ENCODE data around the gene TARP.
"Not testable (repeated sequence)": the region's sequence is repeated elsewhere in the genome, so short reads cannot be mapped to it uniquely, and the experiment has no call there.

TARP gene

GRCh38 chr7:38281266-38281665 lies 7.8 kb upstream of the TARP start:
- Mint-ChIP-seq H3K36me3 (no peaks in the 10 kb centered on the region), H3K9me3 (no peaks in the 10 kb centered on the region), H3K27me3 (no peaks in the 10 kb centered on the region), H3K4me3 (no peak overlapping the region), H3K4me1 (peaks cover 4% of the 10 kb centered on the region), H3K27ac (no peak overlapping the region)

DNA sequence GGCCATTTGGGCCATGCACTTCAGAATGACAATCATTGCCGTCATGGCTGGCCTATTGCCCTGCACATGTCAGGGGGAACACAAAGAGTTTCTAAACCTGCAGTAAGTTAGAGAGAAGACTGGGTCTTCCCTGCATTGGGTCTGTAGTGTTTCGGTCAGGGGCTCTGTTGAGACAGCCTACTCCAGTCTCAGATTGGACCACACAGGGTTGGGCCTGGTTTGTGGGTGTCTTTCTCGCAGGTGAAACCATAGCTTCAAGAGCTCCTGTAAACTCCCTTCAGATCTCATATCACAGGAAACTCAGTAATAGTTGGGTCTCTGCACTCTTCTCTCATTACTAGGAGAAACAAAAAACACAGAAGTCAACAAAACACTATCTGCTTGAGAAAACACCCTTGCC lies 7.3 kb upstream of the TARP start:
- peak overlapping the region; percentile 47 for H3K4me3 Mint-ChIP-seq
- H3K27me3 Mint-ChIP-seq, result no peaks in the 10 kb centered on the region
- no peaks in the 10 kb centered on the region for H3K36me3 Mint-ChIP-seq
- peaks cover 4% of the 10 kb centered on the region for H3K4me1 Mint-ChIP-seq
- H3K9me3 Mint-ChIP-seq, result no peaks in the 10 kb centered on the region
- H3K27ac Mint-ChIP-seq, result no peak overlapping the region

- no peak overlapping the region for H3K4me3 Mint-ChIP-seq
- H3K36me3 Mint-ChIP-seq, result no peaks in the 10 kb centered on the region
- H3K9me3 Mint-ChIP-seq, result no peaks in the 10 kb centered on the region
- no peaks in the 10 kb centered on the region for H3K27me3 Mint-ChIP-seq
- H3K27ac Mint-ChIP-seq, result no peak overlapping the region
- H3K4me1 Mint-ChIP-seq, result peaks cover 4% of the 10 kb centered on the region
Measured at GRCh38 chr7:38280000-38280399, 6.6 kb upstream of the TARP start.

DNA sequence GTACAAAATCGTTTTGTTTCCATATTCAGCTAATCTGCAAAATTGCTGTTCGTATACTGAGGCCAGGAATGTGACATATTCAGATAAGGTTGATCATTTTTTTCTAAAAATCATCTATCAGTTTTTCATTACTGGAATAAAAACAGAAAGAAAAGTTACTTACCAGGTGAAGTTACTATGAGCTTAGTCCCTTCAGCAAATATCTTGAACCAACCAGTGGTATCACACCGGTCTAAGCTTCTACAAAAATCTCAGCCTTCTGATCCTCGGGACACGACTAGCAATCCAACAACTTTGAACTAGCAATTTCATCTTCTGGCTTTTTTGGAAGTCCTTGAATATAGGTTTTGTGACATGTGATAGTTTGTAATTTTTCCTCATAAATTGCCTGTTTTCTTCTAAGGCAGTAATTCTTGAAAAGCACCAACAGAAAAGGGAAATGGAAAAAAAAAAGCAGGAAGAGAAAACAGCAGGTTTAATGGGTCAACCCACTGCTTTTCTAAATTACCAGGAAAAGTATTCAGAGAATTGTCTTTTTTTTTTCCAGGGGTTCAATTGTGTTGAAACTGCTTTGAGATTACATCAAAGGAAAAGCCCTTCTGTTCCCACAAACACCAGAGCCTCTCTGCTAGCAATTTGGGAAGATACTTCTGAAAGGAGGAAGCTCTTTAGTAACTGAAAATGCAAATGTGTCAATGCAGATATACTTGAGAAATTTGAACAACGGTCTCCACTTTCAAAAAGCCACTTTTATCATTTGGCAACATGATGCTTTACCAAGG lies 2.9 kb upstream of the TARP start:
- Mint-ChIP-seq H3K9me3 (no peaks in the 10 kb centered on the region), H3K27ac (no peak overlapping the region), H3K27me3 (no peaks in the 10 kb centered on the region), H3K36me3 (no peaks in the 10 kb centered on the region), H3K4me3 (peak overlapping the region; percentile 82), H3K4me1 (peaks cover 4% of the 10 kb centered on the region)

GRCh38 chr7:38274927-38275620 lies 1.6 kb upstream of the TARP start:
- Mint-ChIP-seq H3K4me3 (peak overlapping the region; percentile 58), H3K4me1 (no peaks in the 10 kb centered on the region), H3K9me3 (no peaks in the 10 kb centered on the region), H3K36me3 (no peaks in the 10 kb centered on the region), H3K27me3 (no peaks in the 10 kb centered on the region), H3K27ac (no peak overlapping the region)

- H3K4me3 Mint-ChIP-seq, result peak overlapping the region; percentile 36
- H3K9me3 Mint-ChIP-seq, result no peaks in the 10 kb centered on the region
- no peaks in the 10 kb centered on the region for H3K27me3 Mint-ChIP-seq
- H3K36me3 Mint-ChIP-seq, result no peaks in the 10 kb centered on the region
- H3K4me1 Mint-ChIP-seq, result no peaks in the 10 kb centered on the region
- H3K27ac Mint-ChIP-seq, result no peak overlapping the region
Measured at GRCh38 chr7:38274486-38274885, 1.1 kb upstream of the TARP start.

DNA sequence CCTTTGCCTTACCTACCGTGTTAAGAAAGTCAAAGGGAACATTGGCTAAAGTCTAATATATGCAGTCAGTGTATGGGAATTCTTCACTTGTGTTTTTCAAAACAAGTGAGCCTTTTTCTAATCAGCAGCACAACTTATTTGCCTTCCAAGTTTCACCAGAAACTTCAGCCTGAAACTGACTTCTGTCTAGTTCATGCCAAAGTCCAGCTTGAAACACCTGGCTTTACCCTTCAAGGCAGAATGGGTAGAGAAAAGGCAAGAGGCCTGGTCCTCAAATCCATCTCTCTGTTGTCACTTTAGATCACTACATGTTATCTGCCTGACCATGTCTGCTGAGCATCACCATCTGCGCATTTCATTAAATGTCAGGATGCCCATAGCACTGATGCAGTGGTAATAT lies 3.0 kb downstream of the TARP start:
- not testable (repeated sequence) for H3K27ac Mint-ChIP-seq, H3K9me3 Mint-ChIP-seq, H3K36me3 Mint-ChIP-seq, H3K27me3 Mint-ChIP-seq, H3K4me1 Mint-ChIP-seq, H3K4me3 Mint-ChIP-seq

DNA sequence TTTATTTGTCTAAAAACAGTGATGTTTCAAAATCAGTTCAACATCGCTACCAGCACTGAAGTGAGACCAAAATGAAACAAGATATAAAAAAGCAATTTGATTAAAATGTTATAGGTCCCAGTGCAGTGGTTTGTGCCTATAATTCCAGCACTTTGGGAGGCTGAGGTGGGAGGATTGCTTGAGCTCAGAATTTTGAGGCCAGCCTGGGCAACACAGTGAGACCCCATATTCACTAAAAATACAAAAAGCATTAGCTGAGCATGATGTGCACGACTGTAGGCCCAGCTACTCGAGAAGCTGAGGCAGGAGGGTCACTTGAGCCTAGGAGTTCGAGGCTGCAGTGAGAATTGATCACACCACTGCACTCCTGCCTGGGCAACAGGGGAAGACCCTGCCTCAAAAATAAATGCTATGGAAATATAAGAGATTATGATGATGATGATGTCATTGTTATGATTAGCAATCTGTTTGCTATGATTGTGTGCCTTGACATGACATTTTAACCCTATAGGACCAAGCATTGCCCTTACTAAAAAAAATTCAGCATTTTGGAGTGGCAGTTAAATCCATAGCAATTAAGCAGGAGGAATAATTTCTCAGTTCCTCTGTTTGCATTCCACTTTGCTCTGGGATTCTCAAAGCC lies 3.6 kb downstream of the TARP start:
- H3K9me3 Mint-ChIP-seq, H3K27ac Mint-ChIP-seq, H3K27me3 Mint-ChIP-seq, H3K36me3 Mint-ChIP-seq, H3K4me1 Mint-ChIP-seq, H3K4me3 Mint-ChIP-seq: not testable (repeated sequence)

DNA sequence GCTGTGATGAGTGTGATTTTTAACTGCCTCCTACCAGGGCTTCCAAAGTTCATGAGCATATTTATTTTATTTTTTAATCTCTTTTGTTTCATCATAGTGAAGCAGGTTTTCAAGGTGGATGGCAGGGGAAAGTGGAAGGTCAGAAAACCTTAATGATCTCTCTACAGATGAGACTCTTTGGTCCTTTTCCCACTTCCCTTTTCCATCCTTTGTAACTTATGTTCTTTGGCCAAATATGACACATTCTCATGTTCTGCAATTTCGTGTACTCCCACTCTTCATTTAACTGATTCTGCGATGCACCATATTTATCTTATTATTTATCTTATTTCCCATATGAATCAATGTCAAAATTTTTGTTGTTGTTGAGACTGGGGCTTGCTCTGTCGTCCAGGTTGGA lies 7.5 kb downstream of the TARP start:
- not testable (repeated sequence) for H3K27me3 Mint-ChIP-seq, H3K9me3 Mint-ChIP-seq, H3K4me3 Mint-ChIP-seq, H3K27ac Mint-ChIP-seq, H3K4me1 Mint-ChIP-seq, H3K36me3 Mint-ChIP-seq

- not testable (repeated sequence) for H3K4me1 Mint-ChIP-seq, H3K4me3 Mint-ChIP-seq, H3K27me3 Mint-ChIP-seq, H3K36me3 Mint-ChIP-seq, H3K9me3 Mint-ChIP-seq
- H3K27ac Mint-ChIP-seq, result peak overlapping the region; percentile 51
Measured at GRCh38 chr7:38264602-38265001, 8.8 kb downstream of the TARP start.

DNA sequence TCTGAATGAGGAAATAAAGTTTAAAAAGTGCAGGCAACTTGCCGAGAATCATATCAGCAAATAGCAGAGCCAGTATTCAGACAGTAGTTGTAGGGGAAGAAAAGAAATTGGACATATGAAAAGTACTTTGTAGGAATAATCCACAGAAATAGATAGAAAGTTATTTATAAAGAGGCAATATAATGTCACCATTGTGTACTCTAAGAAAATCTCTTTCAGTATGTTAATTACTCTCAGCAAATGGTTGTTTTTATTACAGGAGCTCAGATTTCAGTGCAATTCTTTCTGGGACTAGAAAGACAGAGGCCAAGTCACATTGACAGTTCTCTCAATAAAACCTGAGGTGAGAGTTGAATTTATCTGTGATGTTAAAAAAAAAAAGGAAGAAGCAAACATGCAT lies 10.2 kb downstream of the TARP start:
- H3K4me3 Mint-ChIP-seq, H3K27ac Mint-ChIP-seq, H3K27me3 Mint-ChIP-seq, H3K36me3 Mint-ChIP-seq, H3K9me3 Mint-ChIP-seq, H3K4me1 Mint-ChIP-seq: not testable (repeated sequence)

- Mint-ChIP-seq H3K27ac (no peak overlapping the region), H3K4me3 (no peak overlapping the region), H3K36me3 (peaks cover 3% of the 10 kb centered on the region), H3K9me3 (no peaks in the 10 kb centered on the region), H3K4me1 (peaks cover 4% of the 10 kb centered on the region), H3K27me3 (no peaks in the 10 kb centered on the region)
Measured at GRCh38 chr7:38262545-38262944, 10.9 kb downstream of the TARP start.

- peak overlapping the region; percentile 51 for H3K27ac Mint-ChIP-seq
- not testable (repeated sequence) for H3K36me3 Mint-ChIP-seq, H3K27me3 Mint-ChIP-seq, H3K9me3 Mint-ChIP-seq, H3K4me3 Mint-ChIP-seq, H3K4me1 Mint-ChIP-seq
Measured at GRCh38 chr7:38262026-38262425, 11.4 kb downstream of the TARP start.

DNA sequence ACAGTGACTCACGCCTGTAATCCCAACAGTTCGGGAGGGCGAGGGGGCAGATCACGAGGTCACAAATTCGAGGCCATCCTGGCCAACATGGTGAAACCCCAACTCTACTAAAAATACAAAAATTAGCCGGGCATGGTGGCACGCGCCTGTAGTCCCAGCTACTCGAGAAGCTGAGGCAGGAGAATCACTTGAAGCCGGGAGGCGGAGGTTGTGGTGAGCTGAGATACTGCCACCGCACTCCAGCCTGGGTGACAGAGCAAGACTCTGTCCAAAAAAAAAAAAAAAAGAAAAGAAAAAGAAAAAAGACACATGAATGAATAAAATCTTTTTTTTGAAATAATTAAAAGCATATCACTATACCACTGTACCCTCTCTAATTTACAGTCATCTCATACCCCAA lies 11.8 kb downstream of the TARP start:
- not testable (repeated sequence) for H3K27me3 Mint-ChIP-seq, H3K4me1 Mint-ChIP-seq, H3K9me3 Mint-ChIP-seq, H3K27ac Mint-ChIP-seq, H3K4me3 Mint-ChIP-seq, H3K36me3 Mint-ChIP-seq

- not testable (repeated sequence) for H3K4me1 Mint-ChIP-seq, H3K4me3 Mint-ChIP-seq, H3K27ac Mint-ChIP-seq, H3K27me3 Mint-ChIP-seq, H3K9me3 Mint-ChIP-seq, H3K36me3 Mint-ChIP-seq
Measured at GRCh38 chr7:38259157-38259556, 14.3 kb downstream of the TARP start.

GRCh38 chr7:38257350-38257677 lies 16.1 kb downstream of the TARP start:
- H3K9me3 Mint-ChIP-seq, result no peaks in the 10 kb centered on the region
- no peak overlapping the region for H3K4me3 Mint-ChIP-seq
- no peak overlapping the region for H3K27ac Mint-ChIP-seq
- no peaks in the 10 kb centered on the region for H3K27me3 Mint-ChIP-seq
- H3K36me3 Mint-ChIP-seq, result no peaks in the 10 kb centered on the region
- H3K4me1 Mint-ChIP-seq, result no peaks in the 10 kb centered on the region

DNA sequence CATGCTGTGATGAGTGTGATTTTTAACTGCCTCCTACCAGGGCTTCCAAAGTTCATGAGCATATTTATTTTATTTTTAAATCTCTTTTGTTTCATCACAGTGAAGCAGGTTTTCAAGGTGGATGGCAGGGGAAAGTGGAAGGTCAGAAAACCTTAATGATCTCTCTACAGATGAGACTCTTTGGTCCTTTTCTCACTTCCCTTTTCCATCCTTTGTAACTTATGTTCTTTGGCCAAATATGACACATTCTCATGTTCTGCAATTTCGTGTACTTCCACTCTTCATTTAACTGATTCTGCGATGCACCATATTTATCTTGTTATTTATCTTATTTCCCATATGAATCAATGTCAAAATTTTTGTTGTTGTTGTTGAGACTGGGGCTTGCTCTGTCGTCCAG lies 23.6 kb downstream of the TARP start:
- not testable (repeated sequence) for H3K27me3 Mint-ChIP-seq, H3K9me3 Mint-ChIP-seq, H3K27ac Mint-ChIP-seq, H3K4me1 Mint-ChIP-seq, H3K4me3 Mint-ChIP-seq, H3K36me3 Mint-ChIP-seq
